Omental fat pad (tissue), 4 donors: ENCODE results near the gene AGO3. TPM values are rescaled to one million over a fixed set of nuclear protein-coding genes. Genes with fewer than 3 reads are reported as not detected.
A peak's percentile ranks its signal among the peaks of the same experiment; 100 is the strongest.

ENCODE experiments used
- ATAC-seq: fragments of 150-250 bp; one replicate; pipeline ENCODE4 v1.9.1; 2016; ENCODE audit warnings: mild to moderate bottlenecking, moderate library complexity; ENCODE audit not compliant: low FRiP score
- DNase-seq: peaks from one replicate; pipeline ENCODE4 v3.0.0-alpha.2; 2019; ENCODE audit warnings: low spot score
- CTCF ChIP-seq, 3 donors: fragments of 450-650 bp; IDR thresholded peaks; one replicate each; pipeline ENCODE4 v1.5.1; 2016 to 2017; ENCODE audit warnings: antibody characterized with exemption in 3 of 3, mild to moderate bottlenecking in 3 of 3, moderate library complexity in 2 of 3
- total RNA-seq, 4 donors: library from RNA; depleted of rRNA; stranded (reverse); fragments of >200 nt; gene quantifications; one replicate each; pipeline ENCODE4 v1.1.0, GENCODE V29; 2016

AGO3 gene
- total RNA-seq, 4 donors from 2014 or later, result 22.3 to 39.9 (median 30.6) TPM

GRCh38 chr1:35932941-35933340 is 2.0 kb downstream of the AGO3 start:
- ATAC-seq (no peak), DNase-seq (no peak)
- TF ChIP-seq CTCF (IDR thresholded peaks at IDR 0.05), result no peak

- DNase-seq (no peak), ATAC-seq (no peak)
- TF ChIP-seq CTCF (IDR thresholded peaks at IDR 0.05), result no peak
These were observed 4.8 kb downstream of the AGO3 start for GRCh38 chr1:35935442-35936388.

- no peak for TF ChIP-seq CTCF (IDR thresholded peaks at IDR 0.05)
- DNase-seq, result no peak
- ATAC-seq, result peak; percentile 39
These were observed 5.9 kb downstream of the AGO3 start for GRCh38 chr1:35936838-35937237.

GRCh38 chr1:35939484-35939883 is 8.6 kb downstream of the AGO3 start:
- no peak for TF ChIP-seq CTCF (IDR thresholded peaks at IDR 0.05)
- no peak for ATAC-seq

GRCh38 chr1:35945327-35945726 is 14.4 kb downstream of the AGO3 start:
- no peak for TF ChIP-seq CTCF (IDR thresholded peaks at IDR 0.05)
- DNase-seq, result no peak
- no peak for ATAC-seq

More at GRCh38 chr1:35939484-35939883, 8.6 kb downstream of the AGO3 start:
- DNase-seq, result no peak

- ATAC-seq (no peak), DNase-seq (no peak)
- TF ChIP-seq CTCF (IDR thresholded peaks at IDR 0.05), result no peak
These were observed 16.6 kb downstream of the AGO3 start for GRCh38 chr1:35947547-35947946.

- no peak for TF ChIP-seq CTCF (IDR thresholded peaks at IDR 0.05)
- DNase-seq (no peak), ATAC-seq (no peak)
These were observed 27.7 kb downstream of the AGO3 start for GRCh38 chr1:35958558-35958957.
